HG03066 (cell line): ENCODE data around the gene DHRS9.

Experiments
- ATAC-seq: cut with Tn5 transposase; IDR thresholded peaks from one replicate; pipeline ENCODE4 v1.9.1; 2021; ENCODE audit warnings: low read depth; ENCODE audit not compliant: unreplicated experiment

Gene DHRS9

GRCh38 chr2:169065422-169065821 is 3.9 kb upstream of the DHRS9 start:
- ATAC-seq = no peak

GRCh38 chr2:169065864-169066517 is 3.4 kb upstream of the DHRS9 start:
- ATAC-seq = no peak

- no peak for ATAC-seq
Measured at GRCh38 chr2:169066897-169067296, 2.5 kb upstream of the DHRS9 start.

GRCh38 chr2:169069833-169070232 is 470 bp downstream of the DHRS9 start:
- no peak for ATAC-seq

GRCh38 chr2:169071455-169071854 is 2.1 kb downstream of the DHRS9 start:
- no peak for ATAC-seq

GRCh38 chr2:169072163-169072925 is 3.0 kb downstream of the DHRS9 start:
- peak; percentile 54 for ATAC-seq

GRCh38 chr2:169073211-169073962 is 4.0 kb downstream of the DHRS9 start:
- ATAC-seq = no peak

GRCh38 chr2:169073963-169074751 is 4.8 kb downstream of the DHRS9 start:
- no peak for ATAC-seq

GRCh38 chr2:169077674-169078240 is 8.4 kb downstream of the DHRS9 start:
- no peak for ATAC-seq

GRCh38 chr2:169080250-169081069 is 11.1 kb downstream of the DHRS9 start:
- peak; percentile 58 for ATAC-seq

- ATAC-seq = no peak
Measured at GRCh38 chr2:169081551-169081950, 12.2 kb downstream of the DHRS9 start.

GRCh38 chr2:169082995-169083394 is 13.6 kb downstream of the DHRS9 start:
- peak; percentile 63 for ATAC-seq

- ATAC-seq = no peak
Measured at GRCh38 chr2:169086893-169087467, 17.6 kb downstream of the DHRS9 start.

- no peak for ATAC-seq
Measured at GRCh38 chr2:169087757-169088379, 18.5 kb downstream of the DHRS9 start.

- no peak for ATAC-seq
Measured at GRCh38 chr2:169089182-169089581, 19.8 kb downstream of the DHRS9 start.

GRCh38 chr2:169090133-169090820 is 20.9 kb downstream of the DHRS9 start:
- ATAC-seq = no peak

- ATAC-seq = no peak
Measured at GRCh38 chr2:169091256-169091655, 21.9 kb downstream of the DHRS9 start.
